Measurements from ENCODE around the gene TNFRSF14. TPM values are rescaled to one million over a fixed set of nuclear protein-coding genes. Genes with fewer than 3 reads are reported as not detected.
A peak's percentile ranks its signal among the peaks of the same experiment; 100 is the strongest.

TNFRSF14 gene
- 0.85 TPM in 1 of 2 replicates, not detected in the other for total RNA-seq (2014; rRNA removed; shearing (Covaris generic))
- polyA plus RNA-seq (2016; fragmentation: Nextera tagmentation; extraction: Ambion mirVana) = not detected in 2 replicates
- long read RNA-seq = 0 reads

- H3K9me3 Mint-ChIP-seq = no peaks in the 10 kb centered on the region
- Histone ChIP-seq H3K4me2 (no peak within 1 kb of the TSS), H2AFZ (no peak within 1 kb of the TSS), H3K79me2 (replicated peaks; ENCODE audit: insufficient read depth) (no peaks in the 10 kb centered on the region), H3K9me2 (ENCODE audit: insufficient read depth) (no peaks in the 10 kb centered on the region), H3F3A (replicated peaks; ENCODE audit: low read depth) (no peaks in the 10 kb centered on the region), H3K36me3 (ENCODE audit: insufficient read depth) (no peaks in the 10 kb centered on the region), H3K4me1 (ENCODE audit: insufficient read depth) (no peaks in the 10 kb centered on the region), H3K27me3 (ENCODE audit: insufficient read depth) (no peaks in the 10 kb centered on the region), H4K20me1 (replicated peaks; ENCODE audit: insufficient read depth) (no peaks in the 10 kb centered on the region), H3K4me3 (no peak within 1 kb of the TSS), H3K27ac (ENCODE audit: low read depth) (no peak within 1 kb of the TSS)
- H3K4me3 Mint-ChIP-seq = no peak within 1 kb of the TSS
- peaks cover 3% of the 10 kb centered on the region for H3K27me3 Mint-ChIP-seq (ENCODE audit: insufficient read depth, low read depth, poor library complexity)
- ATAC-seq (peak; percentile 24), DNase-seq (ENCODE audit: low spot score) (no peak)
- no peak within 1 kb of the TSS; the same call in 1 of the 2 replicates for H3K27ac Mint-ChIP-seq
- TF ChIP-seq ZNF331 (CRISPR knock-in tag; IDR thresholded peaks at IDR 0.05; ENCODE audit: low read depth) = no peak
- TF ChIP-seq EZH2 (IDR thresholded peaks at IDR 0.05; ENCODE audit: low read depth, unreplicated experiment) = no peak
- no peak for TF ChIP-seq JUNB (IDR thresholded peaks at IDR 0.05; ENCODE audit: unreplicated experiment)
- no peak for TF ChIP-seq POLR2AphosphoS5 (IDR thresholded peaks at IDR 0.05; ENCODE audit: low read depth)
- TF ChIP-seq STAT1 (IDR thresholded peaks at IDR 0.05; ENCODE audit: unreplicated experiment) = no peak
- TF ChIP-seq ETS1 (IDR thresholded peaks at IDR 0.05) = no peak
- no peak for TF ChIP-seq ZNF114 (CRISPR knock-in tag; IDR thresholded peaks at IDR 0.05)
- no peak for TF ChIP-seq CREB1 (CRISPR knock-in tag; IDR thresholded peaks at IDR 0.05; ENCODE audit: low read depth)
- TF ChIP-seq ZNF462 (CRISPR knock-in tag; IDR thresholded peaks at IDR 0.05) = no peak
- TF ChIP-seq EZH2phosphoT487 (IDR thresholded peaks at IDR 0.05; ENCODE audit: unreplicated experiment) = no peak
- no peak for TF ChIP-seq CTCF (conservative IDR thresholded peaks at IDR 0.05; ENCODE audit: low read depth in 2 of 2)
- TF ChIP-seq NANOG (IDR thresholded peaks at IDR 0.05; ENCODE audit: borderline replicate concordance) = no peak
- no peak for TF ChIP-seq REST (IDR thresholded peaks at IDR 0.05; ENCODE audit: unreplicated experiment)
- peaks cover 7% of the 10 kb centered on the region; the same call in 2 of the 3 replicates for H3K4me1 Mint-ChIP-seq
- H3K36me3 Mint-ChIP-seq (ENCODE audit: low read depth) = no peaks in the 10 kb centered on the region; the same call in 2 of the 3 replicates
Measured at GRCh38 chr1:2556277-2556677, at the start of gene TNFRSF14. TNFRSF14 (plus strand) TSS chr1:2556371; CDS start chr1:2556665, 294 bp downstream.
